ENCODE data around the gene TFF1. TPM values are rescaled to one million over a fixed set of nuclear protein-coding genes. Genes with fewer than 3 reads are reported as not detected.

Gene TFF1
- total RNA-seq, 1 donor from 2014 or later, result not detected

DNA sequence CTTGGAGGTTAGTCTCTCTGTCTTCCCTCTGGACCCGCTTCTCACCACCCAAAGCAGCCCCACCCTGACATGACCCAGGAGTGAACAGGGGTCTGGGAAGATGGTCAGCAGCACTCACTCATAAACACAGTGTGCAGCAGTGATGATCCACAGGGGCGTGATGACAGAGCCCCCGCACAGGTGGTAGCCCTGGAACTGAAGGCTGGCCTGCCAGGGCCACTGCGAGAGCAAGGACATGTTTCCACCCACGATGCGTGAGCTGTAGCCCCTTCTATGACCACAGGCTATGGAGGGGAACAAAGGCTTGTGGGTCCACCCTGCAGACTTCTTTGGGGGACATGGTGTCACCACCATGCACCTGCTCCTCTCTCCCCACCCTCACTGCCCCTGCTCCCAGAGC is 16.6 kb upstream of the TFF1 start:
- no peak for DNase-seq (ENCODE audit: low read depth)

DNA sequence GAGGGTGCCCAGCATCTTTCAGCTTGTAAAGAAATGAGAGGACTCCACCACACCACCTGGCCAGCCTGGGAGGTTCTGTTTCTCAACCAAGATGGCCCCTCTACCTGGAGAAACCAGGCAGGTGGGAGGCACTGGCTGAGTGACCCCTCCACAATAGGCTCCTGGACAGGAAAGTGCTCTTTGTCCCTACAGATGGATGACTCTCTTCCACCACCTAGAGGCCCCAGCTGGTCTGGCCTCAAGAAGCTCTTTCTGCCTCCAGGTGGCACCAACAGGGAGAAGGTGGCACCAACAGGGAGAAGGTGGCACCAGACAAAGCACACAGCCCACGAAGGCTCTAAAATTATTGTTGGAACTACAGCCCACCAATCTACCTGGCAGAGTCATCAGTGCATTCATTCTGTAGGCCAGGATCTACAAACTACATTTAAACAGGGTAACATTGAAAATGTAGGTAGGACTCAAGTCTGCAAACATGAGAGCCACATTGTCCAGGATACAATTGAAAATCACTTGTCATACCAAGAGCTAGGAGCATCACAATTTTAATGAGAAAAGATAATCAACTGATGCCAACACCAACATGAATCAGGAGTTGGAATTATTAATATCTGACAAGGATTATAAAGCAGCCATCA is 15.1 kb upstream of the TFF1 start:
- no peak for DNase-seq (ENCODE audit: low read depth)

DNA sequence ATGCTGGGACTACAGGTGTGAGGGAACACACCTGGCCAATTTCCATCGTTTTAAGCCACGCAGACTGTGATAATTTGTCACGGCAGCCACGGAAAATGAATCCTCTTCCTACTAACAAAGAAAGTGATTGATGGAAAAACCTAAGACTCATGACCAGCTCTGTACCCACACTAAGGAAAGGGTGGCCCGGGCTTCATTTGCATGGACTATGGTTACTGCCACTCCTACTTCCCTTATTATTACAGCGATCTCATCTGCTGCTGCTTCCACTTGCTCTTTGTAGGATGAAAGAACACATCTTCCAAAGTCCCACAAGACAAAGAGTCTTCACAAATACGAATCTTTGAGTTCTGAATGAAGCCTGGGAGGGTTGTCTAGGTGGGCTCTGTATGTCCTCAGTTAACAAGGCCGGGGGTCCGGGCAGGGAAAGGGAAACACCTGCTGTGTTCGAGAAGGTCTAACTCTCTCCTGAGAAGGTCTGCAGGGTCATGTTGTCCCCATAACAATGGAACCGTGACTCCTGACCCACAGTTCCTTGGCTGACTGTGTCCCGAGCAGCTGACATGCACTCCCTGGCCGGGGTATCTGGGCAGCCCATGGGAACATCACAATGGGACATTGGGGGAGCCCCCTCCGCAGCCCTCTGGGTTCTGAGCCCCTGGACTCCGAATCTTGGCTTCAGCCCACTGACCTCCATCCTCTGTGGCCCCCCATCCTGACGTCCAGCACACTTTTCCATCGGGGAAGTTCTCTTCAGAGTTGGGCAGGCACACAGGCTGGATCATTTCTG is 13.3 kb upstream of the TFF1 start:
- DNase-seq (ENCODE audit: low read depth), result no peak

DNA sequence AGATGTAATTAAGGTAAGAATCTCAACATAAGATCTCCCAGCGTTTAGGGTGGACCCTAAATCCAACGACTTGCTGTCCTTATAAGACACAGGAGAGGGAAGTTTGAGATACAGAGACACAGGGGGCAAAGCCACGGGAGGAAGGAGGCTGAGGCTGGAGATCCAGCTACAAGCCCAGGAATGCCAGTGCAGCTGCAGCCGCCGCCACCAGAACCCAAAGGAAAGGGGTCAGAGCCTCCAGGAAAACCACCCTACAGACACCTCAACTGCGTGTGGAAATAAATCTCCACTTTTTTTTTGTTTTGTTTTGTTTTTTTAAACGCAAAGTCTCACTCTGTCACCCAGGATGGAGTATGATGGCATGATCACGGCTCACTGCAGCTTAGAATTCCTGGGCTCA is 12.1 kb upstream of the TFF1 start:
- no peak for DNase-seq (ENCODE audit: low read depth)

DNA sequence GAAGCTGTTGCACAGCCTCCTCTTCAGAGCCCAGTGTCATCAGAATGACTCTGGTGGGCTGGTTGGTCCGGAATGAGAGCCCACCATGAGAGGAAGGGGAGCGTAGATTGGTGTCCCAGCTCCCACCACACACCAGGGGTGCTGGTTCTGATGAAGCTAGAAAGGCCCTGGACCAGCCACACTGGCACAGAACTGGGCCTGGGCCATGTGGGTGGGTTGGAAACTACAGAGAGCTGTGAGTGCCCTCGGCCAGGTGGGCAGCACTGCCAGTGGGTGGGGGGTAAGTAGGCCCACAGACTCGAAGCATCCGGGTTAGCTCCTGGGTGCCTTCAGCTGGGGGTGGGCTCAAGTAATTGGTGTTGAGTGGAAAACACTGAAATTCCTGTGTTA is 11.6 kb upstream of the TFF1 start:
- no peak for DNase-seq (ENCODE audit: low read depth)

DNA sequence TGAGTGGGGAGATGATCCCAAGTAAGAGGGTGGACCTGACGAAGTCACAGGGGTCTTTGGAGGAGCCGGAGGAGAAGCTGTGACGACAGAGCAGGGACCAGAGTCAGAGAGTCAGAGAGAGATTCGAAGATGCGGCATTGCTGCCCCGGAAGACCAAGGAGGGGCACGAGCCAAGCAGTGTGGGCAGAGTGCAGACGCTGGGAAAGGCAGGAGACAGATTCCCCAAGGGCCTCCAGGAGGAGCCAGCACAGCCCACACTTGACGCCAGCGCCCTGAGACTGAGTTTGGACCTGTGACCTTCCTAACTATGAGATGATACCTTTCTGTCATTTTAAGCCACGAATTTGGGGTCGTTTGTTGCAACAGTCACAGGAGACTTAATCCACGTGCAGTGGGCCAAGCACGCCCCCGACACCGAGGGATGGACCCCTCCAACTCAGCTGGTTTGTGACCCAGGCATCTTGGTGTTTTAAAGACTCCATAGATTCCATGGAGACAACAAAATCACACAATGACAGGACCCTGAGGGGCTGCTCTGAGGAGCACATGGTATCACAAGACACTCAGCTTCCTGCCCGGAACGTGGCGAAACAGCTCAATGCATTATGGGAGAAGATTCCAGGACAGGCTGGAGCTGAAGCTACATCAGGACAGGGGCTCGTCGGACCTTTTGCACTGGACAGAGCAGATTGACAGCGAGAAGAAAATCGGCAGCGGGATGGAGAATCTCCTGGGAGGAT is 11.0 kb upstream of the TFF1 start:
- no peak for DNase-seq (ENCODE audit: low read depth)

DNA sequence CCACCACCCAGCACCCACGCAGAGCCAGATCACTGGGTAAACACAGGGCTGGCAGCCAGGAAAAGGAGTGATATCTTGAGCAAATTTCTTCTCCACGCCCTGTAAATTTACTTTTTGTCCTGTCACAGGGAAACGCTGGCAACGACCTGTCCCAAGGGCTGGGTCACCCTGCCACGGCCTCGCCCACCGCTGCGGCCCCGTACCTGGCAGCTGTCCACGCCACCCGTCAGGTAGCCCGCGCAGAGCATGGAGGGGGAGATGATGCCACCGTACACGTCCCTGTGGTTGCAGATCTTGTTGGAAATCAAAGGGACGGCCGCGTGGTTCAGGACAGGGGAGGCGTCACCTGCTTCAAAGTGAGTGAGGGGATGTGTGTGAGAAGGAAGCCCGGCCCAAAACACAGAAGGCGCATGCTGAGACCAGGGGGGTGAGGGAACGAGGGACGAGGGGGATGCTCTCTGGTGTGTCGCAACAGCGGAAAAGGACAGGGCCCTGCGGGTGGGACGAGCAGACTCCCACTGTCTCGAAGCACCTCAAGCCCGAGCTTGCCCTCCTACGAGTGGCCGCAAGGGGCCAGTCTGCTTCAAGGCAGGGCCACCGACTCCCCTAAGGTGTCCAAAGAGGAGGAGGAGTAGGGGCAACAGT is 10.1 kb upstream of the TFF1 start:
- no peak for DNase-seq (ENCODE audit: low read depth)

DNA sequence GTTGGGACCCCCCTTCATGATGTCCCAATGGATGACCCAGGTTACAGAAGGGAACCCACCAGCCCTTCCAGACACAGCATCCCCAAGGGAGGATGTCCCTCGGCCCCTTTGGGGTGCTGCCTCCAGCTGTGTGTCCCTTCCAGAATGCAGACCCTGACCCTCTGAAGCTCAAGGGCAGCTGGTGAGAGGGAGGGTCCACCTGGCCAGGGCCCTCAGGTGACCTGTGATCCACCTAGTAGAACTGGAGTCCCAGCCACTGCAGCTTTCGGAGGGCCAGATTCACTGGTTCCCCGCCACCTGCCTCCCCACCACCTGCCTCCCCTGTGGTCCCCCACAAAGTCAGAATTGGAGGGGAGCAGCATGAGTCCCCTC is 9.6 kb upstream of the TFF1 start:
- DNase-seq (ENCODE audit: low read depth), result no peak

DNA sequence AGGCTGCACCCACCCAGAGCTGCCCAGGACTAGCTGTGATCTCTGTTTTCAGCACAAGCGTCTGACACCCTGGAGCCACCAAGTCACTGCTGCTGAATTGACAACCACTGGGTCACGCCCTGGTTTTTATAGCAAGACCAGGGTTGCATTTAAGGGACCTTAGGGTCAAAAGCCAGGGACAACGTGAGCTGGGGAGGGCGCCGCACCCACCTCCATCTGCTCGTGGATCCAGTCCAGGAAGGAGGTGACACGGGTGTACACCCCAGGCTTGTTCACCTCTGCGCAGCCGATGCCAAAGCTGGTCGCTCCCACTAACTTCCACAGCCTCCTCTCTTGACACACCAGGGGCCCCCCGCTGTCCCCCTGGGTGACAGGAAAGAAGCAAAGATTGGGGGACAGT is 9.2 kb upstream of the TFF1 start:
- no peak for DNase-seq (ENCODE audit: low read depth)

DNA sequence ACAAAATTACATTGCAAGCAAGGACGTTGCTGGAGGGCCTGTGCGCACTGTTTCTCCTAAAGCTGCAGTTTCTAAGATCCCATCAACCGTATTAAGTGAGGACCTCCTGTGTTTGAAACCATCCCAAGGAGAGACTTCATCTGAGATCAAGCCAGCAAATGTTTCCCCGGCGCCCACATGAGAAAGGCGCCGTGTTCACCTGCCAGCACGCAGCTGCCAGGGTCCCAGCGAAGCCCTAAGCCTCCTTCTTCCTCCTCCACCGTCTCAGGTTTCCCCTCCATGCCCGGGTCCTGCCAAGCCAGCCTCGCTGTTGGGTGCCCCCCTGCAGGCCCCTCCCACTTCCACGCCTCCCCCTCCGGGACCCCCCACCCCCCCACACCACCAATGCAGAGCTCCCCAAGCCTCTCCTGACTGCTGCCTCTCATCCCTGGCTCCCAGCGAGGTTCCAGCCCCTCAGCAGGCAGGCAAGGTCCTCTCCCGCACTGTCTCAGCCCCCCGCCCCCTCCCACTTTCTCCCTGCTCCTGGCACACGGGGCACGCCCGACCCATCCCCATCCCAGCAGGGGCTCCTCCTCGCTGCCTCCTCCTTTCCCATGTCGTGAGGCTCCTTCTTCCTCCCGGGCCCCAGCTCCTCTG is 8.6 kb upstream of the TFF1 start:
- no peak for DNase-seq (ENCODE audit: low read depth)

DNA sequence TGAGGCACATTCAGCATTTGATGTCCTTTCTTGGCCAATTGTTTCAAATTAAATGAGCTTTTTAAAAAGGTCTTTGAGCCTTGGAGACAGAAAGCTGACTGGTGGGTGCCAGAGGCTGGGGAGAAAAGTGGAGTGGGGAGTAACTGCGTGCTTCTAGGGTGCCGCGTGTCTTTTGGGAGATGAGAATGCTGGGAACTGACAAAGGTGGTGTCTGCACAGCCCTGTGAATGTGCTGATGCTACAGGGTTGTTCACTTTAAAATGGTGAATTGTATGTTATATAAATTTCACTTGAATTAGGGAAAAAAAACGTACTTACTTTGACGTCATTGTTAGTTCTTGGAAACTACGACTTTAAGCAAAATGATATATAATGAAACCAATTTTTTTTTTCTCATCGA is 8.1 kb upstream of the TFF1 start:
- DNase-seq (ENCODE audit: low read depth), result no peak

DNA sequence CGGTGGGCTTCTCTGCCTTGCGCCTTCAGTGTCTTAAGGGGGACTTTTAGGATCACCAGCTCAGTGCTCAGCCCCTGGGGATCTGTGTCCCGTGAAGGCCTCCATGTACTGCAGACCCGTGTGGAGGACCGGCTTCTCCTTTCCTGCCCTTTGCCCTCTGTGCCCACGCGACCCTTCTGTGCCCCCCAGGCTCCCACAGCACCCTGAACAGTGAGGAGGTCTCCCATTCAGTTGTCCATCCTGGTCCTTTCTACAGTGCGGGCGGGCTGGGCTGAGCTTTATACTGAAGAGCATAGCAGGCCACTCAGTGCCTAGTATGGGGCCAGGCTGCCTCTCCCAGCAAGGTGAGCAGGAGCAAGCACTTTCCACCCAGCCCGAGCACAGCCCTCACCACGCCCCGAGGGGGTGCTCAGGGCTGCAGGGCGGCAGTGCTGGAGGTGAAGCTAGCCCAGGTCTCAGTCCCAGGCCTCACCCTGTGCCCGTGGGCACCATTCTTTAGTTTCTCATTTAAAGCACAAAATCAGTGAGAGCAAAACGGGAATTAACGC is 7.6 kb upstream of the TFF1 start:
- no peak for DNase-seq (ENCODE audit: low read depth)

DNA sequence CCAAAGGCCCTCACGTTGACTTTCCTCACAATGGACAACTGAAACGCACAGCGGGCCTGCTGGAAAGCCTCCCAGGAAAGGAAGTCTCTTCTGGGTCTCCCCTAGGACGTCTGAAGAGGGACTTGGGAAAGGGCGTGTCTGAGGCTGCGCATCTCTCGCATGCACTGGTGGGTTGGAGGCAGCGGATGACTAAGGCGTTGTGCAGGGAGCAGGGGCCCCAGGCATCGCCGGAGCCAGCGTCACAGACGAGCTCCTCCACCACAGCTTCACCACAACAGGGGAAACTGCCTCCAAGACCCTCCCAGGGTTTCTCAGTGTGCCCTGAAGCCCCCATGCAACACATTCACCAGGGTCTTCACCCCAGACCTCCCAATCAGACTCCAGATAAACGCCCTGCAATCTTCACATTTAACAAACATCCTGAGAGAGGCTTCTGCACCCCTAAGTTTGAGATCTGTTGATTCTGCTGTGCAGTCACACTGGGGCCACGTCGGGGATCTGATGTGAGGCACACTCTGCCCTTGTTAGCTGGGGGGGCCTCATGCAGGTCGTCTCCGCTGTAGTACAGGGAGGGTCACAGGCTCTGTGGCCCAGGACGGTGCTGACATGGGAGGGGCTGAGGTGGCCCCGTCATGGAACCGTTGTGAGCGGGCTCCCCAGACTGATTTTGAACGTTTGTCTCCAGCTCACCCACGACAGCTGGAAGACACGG is 7.0 kb upstream of the TFF1 start:
- DNase-seq (ENCODE audit: low read depth), result no peak

DNA sequence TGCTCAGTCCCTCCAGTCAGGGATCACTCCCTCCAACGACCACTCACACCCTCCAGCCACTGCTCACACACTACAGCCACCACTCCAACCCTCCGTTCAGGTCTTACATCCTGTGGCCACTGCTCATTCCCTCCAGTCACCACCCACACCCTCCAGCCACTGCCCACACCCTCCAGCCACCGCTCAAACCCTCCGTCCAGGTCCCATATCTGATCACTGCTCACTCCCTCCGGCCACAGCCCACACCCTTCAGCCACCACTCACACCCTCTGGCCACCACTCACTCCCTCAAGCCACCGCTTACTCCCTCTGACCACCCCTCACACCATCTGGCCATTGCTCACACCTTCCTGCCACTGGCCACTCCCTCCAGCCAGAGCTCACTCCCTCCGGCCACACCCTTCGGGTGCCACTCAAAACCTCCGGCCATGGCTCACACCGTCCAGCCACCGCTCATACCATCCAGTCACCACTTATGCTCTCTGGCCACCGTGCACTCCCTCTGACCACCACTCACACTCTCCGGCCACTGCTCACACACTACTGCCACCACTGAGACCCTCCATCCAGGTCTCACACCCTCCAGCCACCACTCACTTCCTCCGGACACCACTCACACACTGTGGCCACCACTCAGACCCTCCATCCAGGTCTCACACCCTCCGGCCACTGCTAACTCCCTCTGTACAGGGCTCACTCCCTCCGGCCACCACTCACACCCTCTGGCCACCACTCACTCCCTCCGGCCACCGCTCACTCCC is 4.7 kb upstream of the TFF1 start:
- no peak for DNase-seq (ENCODE audit: low read depth)

DNA sequence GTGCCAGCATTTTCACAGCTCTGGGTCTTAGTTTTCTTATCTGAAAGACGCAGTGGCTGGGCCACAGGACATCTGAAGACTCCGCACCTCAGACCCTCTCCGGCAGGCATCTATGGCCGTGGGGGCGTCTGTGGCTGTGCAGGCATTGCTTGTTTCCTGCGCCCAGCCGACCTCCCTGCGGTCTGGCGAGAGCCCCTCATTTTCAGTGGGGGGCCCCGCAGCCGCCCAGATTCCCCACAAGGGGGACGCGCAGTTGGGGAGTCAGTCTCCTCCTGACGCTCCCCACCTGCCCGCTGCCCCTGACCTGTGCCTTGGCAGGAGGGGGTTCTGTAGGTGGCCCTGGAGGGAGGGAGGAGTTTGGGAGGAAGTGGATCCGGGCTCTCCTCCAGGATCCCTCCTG is 3.5 kb upstream of the TFF1 start:
- no peak for DNase-seq (ENCODE audit: low read depth)

DNA sequence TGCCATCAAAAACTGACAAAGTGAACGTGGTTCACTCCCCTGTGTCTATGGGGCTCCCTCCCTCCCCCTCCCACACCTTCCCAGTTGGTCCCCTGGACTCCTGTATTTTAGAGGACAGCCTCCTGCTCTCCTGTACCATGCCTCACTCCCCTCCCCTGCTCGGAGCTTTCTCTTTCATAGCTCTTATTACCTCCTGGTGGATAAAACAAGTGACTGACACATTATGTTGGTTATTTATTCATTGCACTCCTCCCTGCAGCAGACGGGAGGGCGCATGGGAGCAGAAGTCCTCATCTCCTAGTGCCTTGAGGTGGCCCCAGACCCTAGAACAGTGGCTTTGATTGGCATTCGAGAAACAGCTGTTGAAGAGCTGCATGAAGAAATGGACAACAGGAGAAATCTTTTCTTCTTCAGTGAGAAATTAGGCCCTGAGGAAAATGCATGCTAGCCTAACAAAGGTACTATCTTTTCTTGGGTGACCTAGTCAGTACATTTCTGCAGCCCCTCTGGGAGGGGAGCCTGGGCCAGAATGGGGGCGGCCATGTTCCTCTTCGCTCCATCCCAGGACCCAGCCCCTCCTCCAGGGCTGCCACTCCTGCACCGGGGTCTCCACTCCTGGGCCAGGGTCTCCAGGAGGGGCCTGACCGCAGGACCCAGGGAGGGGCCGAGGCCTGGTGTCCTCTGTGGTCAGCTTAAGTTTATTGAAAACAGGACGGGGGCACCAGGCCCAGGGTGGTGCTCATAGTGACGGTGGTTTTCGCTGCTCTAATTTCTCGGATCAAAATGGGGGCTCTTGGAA is 1.2 kb upstream of the TFF1 start:
- no peak for DNase-seq (ENCODE audit: low read depth)

DNA sequence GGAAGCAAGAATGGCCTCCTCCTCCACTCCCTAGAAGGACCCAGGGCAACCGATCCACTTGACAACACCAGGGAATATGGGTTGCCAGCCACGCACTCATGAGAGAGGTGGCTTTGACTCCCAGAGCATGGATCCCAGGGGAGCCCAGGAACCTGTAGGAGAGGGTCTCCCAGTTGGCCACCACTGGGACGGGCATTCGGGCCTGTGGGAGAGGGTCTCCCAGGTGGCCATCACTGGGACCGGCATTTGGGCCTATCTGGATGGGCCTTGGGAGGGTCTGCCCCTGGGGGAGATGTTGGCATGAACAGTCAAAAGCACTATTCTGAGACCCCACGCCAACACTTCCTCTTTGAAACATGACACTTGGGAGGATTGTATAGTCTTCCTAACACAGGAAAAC is 565 bp downstream of the TFF1 start:
- no peak for DNase-seq (ENCODE audit: low read depth)

DNA sequence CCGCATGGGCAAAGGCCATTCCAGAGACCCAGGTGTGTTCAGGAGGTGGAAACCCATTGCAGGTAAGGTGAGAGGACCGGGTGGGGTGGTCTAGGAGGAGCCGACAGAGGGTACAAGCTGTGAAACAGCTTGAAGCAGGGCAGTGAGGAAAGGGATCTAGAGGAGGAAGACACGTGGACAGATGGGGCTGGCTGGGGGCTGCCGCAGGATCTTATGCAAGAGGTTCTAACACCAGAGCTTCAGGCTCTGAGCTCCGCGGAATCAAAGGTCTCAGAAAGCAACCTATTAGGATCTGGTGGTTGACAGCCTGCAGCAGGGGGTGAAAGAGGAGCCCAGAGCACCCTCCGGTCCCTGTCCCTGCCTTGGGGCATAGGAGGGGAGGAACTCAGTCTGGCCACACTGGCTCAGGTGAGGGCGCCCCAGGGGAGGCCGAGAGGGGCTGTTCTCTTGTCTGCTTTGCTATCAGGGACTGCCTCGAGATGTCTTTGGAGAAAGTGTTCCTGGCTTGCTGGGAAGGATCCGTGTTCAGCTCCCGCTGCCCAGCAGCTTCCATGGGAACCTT is 1.9 kb downstream of the TFF1 start:
- DNase-seq (ENCODE audit: low read depth), result no peak

DNA sequence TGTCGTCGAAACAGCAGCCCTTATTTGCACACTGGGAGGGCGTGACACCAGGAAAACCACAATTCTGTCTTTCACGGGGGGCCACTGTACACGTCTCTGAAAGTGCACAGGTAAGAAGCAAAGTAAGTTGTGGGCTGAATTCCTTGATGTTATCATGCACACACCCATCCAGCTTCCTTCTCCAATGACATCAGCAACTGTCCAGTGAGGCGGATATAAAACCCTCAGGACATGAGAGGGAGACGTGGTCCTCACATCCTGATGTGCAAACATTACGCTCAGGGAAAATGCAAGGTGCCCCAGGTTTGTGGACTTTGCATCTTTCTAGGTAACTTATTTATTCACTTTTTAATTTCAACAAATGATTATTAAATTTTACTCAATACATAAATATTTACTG is 3.0 kb downstream of the TFF1 start:
- no peak for DNase-seq (ENCODE audit: low read depth)

Data from myocyte (in vitro differentiated cells).